Activated CD8-positive, alpha-beta T cell treated with anti-CD3 and anti-CD28 coated beads for 36 hours (primary cell): ENCODE measurements around the gene PAQR7. TPM values are rescaled to one million over a fixed set of nuclear protein-coding genes. Genes with fewer than 3 reads are reported as not detected.

ENCODE experiments used
- ATAC-seq: fragments of 200-7000 bp; cut with Tn5 transposase; one replicate; pipeline ENCODE4 v1.10.0; 2021; ENCODE audit warnings: mild to moderate bottlenecking, moderate library complexity
- CTCF ChIA-PET: fragments of 350-600 bp; sonication (Branson Sonifier 250); formaldehyde crosslinking; loops from one replicate; lab custom pipeline; 2021; ENCODE audit warnings: antibody characterized with exemption; lab: Charles Lee
- POLR2A ChIA-PET: fragments of 350-600 bp; sonication (Branson Sonifier 250); formaldehyde crosslinking; loops from one replicate; lab custom pipeline; 2021; ENCODE audit warnings: antibody characterized with exemption; lab: Charles Lee
- DNase-seq: peaks from one replicate; pipeline ENCODE4 v3.0.0-alpha.2; 2020
- H3K27ac Mint-ChIP-seq: one replicate; pipeline ENCODE4 v1.8.0; 2021; ENCODE audit warnings: mild to moderate bottlenecking, mixed read lengths
- H3K27me3 Mint-ChIP-seq: one replicate; pipeline ENCODE4 v1.8.0; 2021; ENCODE audit warnings: mixed read lengths
- H3K36me3 Mint-ChIP-seq: one replicate; pipeline ENCODE4 v1.8.0; 2021; ENCODE audit warnings: low read depth, mixed read lengths
- H3K4me1 Mint-ChIP-seq: one replicate; pipeline ENCODE4 v1.8.0; 2021; ENCODE audit warnings: low read depth, mixed read lengths
- H3K4me3 Mint-ChIP-seq: one replicate; pipeline ENCODE4 v1.8.0; 2021; ENCODE audit warnings: mild to moderate bottlenecking, moderate library complexity, mixed read lengths
- H3K9me3 Mint-ChIP-seq: one replicate; pipeline ENCODE4 v1.8.0; 2021; ENCODE audit warnings: mixed read lengths
- intact Hi-C: fragments of 100-400 bp; cut with micrococcal nuclease; formaldehyde crosslinking; loops from one replicate; pipeline ENCODE4 v1.10.0; 2022
- total RNA-seq, 2 experiments: library from RNA; stranded (reverse); gene quantifications; one replicate each; pipeline ENCODE4 v1.2.3, GENCODE V29; 2021
- TF ChIP-seq, protein P1 (sequence below): fragments of 200-600 bp; IDR thresholded peaks from one replicate; pipeline ENCODE4 v1.8.0; 2022; ENCODE audit warnings: antibody characterized with exemption, mild to moderate bottlenecking

The PAQR7 gene
- total RNA-seq, 2 experiments from 2014 or later, result 6.8 to 8.0 TPM

DNA sequence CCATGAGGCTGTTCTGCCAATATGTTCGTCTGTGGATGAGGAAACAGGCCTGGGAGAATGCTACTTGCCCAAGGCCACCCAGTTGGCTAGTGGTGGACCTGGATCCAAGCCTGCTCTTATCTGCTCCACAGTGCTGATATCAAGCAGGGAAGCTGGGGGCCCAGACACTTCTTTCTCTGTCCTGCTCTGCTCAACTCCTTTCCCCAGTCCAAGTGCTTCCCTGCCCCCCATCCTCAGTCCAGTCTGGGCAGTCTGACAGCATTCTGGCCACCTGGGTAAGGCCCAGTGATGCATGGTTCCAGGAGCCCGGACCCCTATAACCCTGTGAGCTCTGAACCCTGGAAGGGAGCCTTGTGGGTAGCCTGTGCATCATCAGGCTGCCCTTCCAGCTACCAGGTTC lies 4.2 kb upstream of the PAQR7 start:
- no peak for ATAC-seq
- Mint-ChIP-seq H3K27ac (no peak overlapping the region), H3K36me3 (no peaks in the 10 kb centered on the region), H3K9me3 (no peaks in the 10 kb centered on the region), H3K4me1 (peaks cover 3% of the 10 kb centered on the region), H3K4me3 (no peak overlapping the region), H3K27me3 (peaks cover 4% of the 10 kb centered on the region)
- no peak for DNase-seq
- intact Hi-C loops, result no loop called here
- TF ChIP-seq, protein P1, sequence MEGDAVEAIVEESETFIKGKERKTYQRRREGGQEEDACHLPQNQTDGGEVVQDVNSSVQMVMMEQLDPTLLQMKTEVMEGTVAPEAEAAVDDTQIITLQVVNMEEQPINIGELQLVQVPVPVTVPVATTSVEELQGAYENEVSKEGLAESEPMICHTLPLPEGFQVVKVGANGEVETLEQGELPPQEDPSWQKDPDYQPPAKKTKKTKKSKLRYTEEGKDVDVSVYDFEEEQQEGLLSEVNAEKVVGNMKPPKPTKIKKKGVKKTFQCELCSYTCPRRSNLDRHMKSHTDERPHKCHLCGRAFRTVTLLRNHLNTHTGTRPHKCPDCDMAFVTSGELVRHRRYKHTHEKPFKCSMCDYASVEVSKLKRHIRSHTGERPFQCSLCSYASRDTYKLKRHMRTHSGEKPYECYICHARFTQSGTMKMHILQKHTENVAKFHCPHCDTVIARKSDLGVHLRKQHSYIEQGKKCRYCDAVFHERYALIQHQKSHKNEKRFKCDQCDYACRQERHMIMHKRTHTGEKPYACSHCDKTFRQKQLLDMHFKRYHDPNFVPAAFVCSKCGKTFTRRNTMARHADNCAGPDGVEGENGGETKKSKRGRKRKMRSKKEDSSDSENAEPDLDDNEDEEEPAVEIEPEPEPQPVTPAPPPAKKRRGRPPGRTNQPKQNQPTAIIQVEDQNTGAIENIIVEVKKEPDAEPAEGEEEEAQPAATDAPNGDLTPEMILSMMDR, result no peak
- ChIA-PET CTCF (interaction anchor here (1.0 to 2.2 kb wide), 2 partner anchors 16 to 118 kb away, joined by 3 to 20 read pairs; partner anchors contain the start of gene PAFAH2), POLR2A (interaction anchor here (1.2 kb wide), 1 partner anchor 16 kb away, joined by 4 read pairs; no protein-coding TSS in a partner anchor)

DNA sequence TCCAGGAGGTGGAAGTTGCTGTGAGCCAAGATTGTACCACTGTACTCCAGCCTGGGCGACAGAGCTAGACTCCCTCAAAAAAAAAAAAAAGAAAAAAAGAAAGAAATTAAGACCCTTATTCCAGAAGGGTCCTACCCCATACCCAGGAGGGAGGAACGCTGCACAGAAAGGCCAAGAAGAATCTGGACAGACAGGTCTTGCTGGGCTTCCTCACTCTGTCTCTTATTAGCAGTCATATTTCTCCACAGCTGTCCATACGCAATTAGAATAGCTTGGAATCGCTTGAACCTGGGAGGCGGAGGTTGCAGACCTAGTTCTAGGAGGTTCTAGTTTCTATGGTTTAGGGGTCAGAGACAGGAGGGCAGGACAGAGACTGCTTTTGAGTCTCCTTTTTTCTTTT lies 3.2 kb upstream of the PAQR7 start:
- no peaks in the 10 kb centered on the region for H3K36me3 Mint-ChIP-seq
- no peak overlapping the region for H3K4me3 Mint-ChIP-seq
- intact Hi-C loops, result no loop called here
- TF ChIP-seq, protein P1, result no peak
- H3K27me3 Mint-ChIP-seq, result peaks cover 4% of the 10 kb centered on the region
- ATAC-seq, result no peak
- CTCF ChIA-PET, result interaction anchor here (2.2 kb wide), 1 partner anchor 17 kb away, joined by 20 read pairs; no protein-coding TSS in a partner anchor
- no peaks in the 10 kb centered on the region for H3K9me3 Mint-ChIP-seq
- H3K4me1 Mint-ChIP-seq, result peaks cover 3% of the 10 kb centered on the region
- H3K27ac Mint-ChIP-seq, result no peak overlapping the region
- POLR2A ChIA-PET, result no interaction called here
- no peak for DNase-seq

DNA sequence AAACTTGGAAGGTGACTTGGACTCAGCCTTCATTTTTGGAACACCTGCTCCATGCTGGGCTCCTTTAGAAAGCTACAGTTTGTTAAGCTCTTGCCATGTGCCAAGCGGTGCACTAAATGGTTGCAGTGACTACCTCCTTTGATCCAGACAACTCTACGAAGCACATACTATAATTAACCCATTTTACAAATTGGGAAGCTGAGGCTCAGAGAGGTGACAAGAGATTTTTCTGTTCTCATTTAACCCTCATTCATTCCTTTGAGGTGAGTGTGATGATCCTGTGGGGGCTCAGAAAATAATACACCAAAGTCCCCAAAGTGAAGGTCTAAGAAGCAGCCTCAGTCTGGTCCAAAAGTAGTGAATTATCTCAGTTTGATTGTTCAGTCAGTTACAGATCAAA lies 1.6 kb upstream of the PAQR7 start:
- ChIA-PET CTCF (interaction anchor here (0.8 to 3.4 kb wide), 2 partner anchors 18 to 121 kb away, joined by 3 to 30 read pairs; partner anchors contain the start of gene PAFAH2), POLR2A (interaction anchor here (0.8 kb wide), 1 partner anchor 46 kb away, joined by 3 read pairs; no protein-coding TSS in a partner anchor)
- TF ChIP-seq, protein P1, result no peak
- Mint-ChIP-seq H3K36me3 (no peaks in the 10 kb centered on the region), H3K4me1 (peaks cover 5% of the 10 kb centered on the region), H3K27ac (no peak overlapping the region), H3K4me3 (no peak overlapping the region), H3K27me3 (peaks cover 4% of the 10 kb centered on the region), H3K9me3 (no peaks in the 10 kb centered on the region)
- intact Hi-C loops, result no loop called here
- ATAC-seq (no peak), DNase-seq (no peak)

DNA sequence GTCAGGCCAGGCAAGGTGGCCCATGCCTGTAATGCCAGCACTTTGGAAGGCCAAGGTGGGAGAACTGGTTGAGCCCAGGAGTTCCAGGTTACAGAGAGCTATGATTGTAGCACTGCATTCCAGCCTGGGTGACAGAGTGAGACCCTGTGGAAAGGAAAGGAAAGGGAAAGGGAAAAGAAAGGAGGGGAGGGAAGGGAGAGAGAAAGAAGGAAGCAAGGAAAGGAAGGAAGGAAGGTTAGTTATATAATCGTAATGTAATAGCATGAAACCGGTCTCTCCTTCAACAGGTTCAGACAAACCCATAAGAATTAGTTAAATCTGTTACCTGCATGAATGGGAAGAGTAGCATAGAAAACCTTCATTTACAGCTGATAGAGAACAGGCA lies 1.2 kb upstream of the PAQR7 start:
- intact Hi-C loops, result no loop called here
- TF ChIP-seq, protein P1, result no peak
- Mint-ChIP-seq H3K4me1 (peaks cover 5% of the 10 kb centered on the region), H3K9me3 (no peaks in the 10 kb centered on the region), H3K27me3 (peaks cover 4% of the 10 kb centered on the region), H3K36me3 (no peaks in the 10 kb centered on the region), H3K27ac (no peak overlapping the region), H3K4me3 (no peak overlapping the region)
- POLR2A ChIA-PET, result interaction anchor here (0.8 kb wide), 1 partner anchor 46 kb away, joined by 3 read pairs; no protein-coding TSS in a partner anchor
- no peak for DNase-seq
- no peak for ATAC-seq
- CTCF ChIA-PET, result interaction anchor here (0.8 to 3.4 kb wide), 2 partner anchors 19 to 121 kb away, joined by 3 to 30 read pairs; partner anchors contain the start of gene PAFAH2
